ENCODE results near the gene PAEP. TPM values are rescaled to one million over a fixed set of nuclear protein-coding genes. Genes with fewer than 3 reads are reported as not detected.

Gene PAEP
- total RNA-seq, 1 donor: not detected

DNA sequence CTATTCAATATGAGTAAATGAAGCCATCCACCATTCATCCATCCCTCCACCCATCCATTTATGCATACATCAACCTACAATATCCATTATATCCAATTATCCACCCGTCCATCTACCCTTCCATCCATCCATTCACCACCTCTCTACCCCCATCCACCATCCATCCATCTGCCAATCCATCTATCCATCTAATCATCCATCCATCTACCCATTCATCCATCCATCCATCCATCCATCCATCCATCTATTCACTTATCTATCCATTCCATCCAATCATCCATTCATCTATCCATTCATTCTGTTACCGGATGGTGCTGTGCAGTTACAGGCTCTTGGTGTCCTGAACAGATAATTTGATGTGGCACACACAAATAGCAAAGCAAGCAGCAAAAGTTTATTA is 10.7 kb downstream of the PAEP start:
- no peaks in the 10 kb centered on the region for H4K20me1 ChIP-seq (ENCODE audit: insufficient read depth, low read length)
- no peaks in the 10 kb centered on the region for H3K36me3 ChIP-seq (ENCODE audit: insufficient read depth, low read length)
- no peak overlapping the region for H3K27ac ChIP-seq (ENCODE audit: low read depth, low read length)
- TF ChIP-seq, protein P1, sequence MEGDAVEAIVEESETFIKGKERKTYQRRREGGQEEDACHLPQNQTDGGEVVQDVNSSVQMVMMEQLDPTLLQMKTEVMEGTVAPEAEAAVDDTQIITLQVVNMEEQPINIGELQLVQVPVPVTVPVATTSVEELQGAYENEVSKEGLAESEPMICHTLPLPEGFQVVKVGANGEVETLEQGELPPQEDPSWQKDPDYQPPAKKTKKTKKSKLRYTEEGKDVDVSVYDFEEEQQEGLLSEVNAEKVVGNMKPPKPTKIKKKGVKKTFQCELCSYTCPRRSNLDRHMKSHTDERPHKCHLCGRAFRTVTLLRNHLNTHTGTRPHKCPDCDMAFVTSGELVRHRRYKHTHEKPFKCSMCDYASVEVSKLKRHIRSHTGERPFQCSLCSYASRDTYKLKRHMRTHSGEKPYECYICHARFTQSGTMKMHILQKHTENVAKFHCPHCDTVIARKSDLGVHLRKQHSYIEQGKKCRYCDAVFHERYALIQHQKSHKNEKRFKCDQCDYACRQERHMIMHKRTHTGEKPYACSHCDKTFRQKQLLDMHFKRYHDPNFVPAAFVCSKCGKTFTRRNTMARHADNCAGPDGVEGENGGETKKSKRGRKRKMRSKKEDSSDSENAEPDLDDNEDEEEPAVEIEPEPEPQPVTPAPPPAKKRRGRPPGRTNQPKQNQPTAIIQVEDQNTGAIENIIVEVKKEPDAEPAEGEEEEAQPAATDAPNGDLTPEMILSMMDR (IDR thresholded peaks at IDR 0.05; ENCODE audit: extremely low read depth, low read depth, low read length): no peak
- H3K4me1 ChIP-seq (ENCODE audit: insufficient read depth, low read length): no peaks in the 10 kb centered on the region
- no peaks in the 10 kb centered on the region for H3K9me3 ChIP-seq (ENCODE audit: low read depth, low read length)
- H2AFZ ChIP-seq (ENCODE audit: low read length): no peak overlapping the region
- H3K27me3 ChIP-seq (ENCODE audit: insufficient read depth, low read length): no peaks in the 10 kb centered on the region
- DNase-seq (ENCODE audit: insufficient read length, low spot score, missing footprints): no peak
- H3K4me2 ChIP-seq (ENCODE audit: insufficient read depth, low read length): no peak overlapping the region
- no peak overlapping the region for H3K4me3 ChIP-seq (ENCODE audit: insufficient read depth, low read length)
- H3K79me2 ChIP-seq (ENCODE audit: insufficient read depth, low read length): no peaks in the 10 kb centered on the region

DNA sequence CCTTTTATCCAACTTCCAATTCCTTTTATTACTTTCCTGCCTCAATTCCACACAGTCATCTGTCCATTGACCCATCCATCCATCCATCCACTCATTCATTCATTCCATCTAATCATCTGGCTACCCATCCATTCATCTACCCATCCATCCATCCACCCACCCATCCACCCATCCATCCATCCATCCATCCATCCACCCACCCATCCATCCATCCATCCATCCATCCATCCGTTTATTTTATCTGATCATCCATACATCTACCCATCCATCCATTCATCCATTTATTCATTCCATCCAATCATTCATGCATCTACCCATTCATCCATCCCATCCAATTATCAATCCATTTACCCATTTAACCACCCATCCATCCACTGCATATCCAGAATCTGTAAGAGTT is 11.6 kb downstream of the PAEP start:
- Histone ChIP-seq H3K9me3 (ENCODE audit: low read depth, low read length) (no peaks in the 10 kb centered on the region), H2AFZ (ENCODE audit: low read length) (no peak overlapping the region), H3K79me2 (ENCODE audit: insufficient read depth, low read length) (no peaks in the 10 kb centered on the region), H3K27me3 (ENCODE audit: insufficient read depth, low read length) (no peaks in the 10 kb centered on the region), H4K20me1 (ENCODE audit: insufficient read depth, low read length) (no peaks in the 10 kb centered on the region), H3K27ac (ENCODE audit: low read depth, low read length) (no peak overlapping the region), H3K4me3 (ENCODE audit: insufficient read depth, low read length) (no peak overlapping the region), H3K4me1 (ENCODE audit: insufficient read depth, low read length) (no peaks in the 10 kb centered on the region), H3K4me2 (ENCODE audit: insufficient read depth, low read length) (no peak overlapping the region), H3K36me3 (ENCODE audit: insufficient read depth, low read length) (no peaks in the 10 kb centered on the region)
- TF ChIP-seq, protein P1 (IDR thresholded peaks at IDR 0.05; ENCODE audit: extremely low read depth, low read depth, low read length): no peak
- no peak for DNase-seq (ENCODE audit: insufficient read length, low spot score, missing footprints)

DNA sequence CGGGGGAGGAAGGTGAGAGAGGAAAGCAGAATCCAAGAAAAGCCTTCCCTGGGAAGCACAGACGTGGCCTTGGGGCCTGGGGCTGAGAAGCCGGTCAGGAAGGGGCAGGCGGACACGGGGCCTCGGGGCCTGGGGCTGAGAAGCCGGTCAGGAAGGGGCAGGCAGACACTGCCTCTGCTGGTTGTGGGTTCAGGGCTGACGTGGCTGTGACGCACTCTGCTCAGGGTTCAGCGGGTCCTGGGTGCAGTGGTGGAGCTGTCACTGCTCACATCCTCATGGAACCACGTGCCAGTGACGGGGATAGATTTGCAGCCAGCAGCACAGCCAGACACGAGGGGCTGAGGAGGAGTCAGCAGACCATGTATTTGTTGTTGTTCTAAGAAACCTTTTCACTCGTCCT is 12.8 kb downstream of the PAEP start:
- Histone ChIP-seq H3K27ac (ENCODE audit: low read depth, low read length) (no peak overlapping the region), H3K27me3 (ENCODE audit: insufficient read depth, low read length) (no peaks in the 10 kb centered on the region), H3K4me2 (ENCODE audit: insufficient read depth, low read length) (no peak overlapping the region), H4K20me1 (ENCODE audit: insufficient read depth, low read length) (no peaks in the 10 kb centered on the region), H3K79me2 (ENCODE audit: insufficient read depth, low read length) (no peaks in the 10 kb centered on the region), H3K4me3 (ENCODE audit: insufficient read depth, low read length) (no peak overlapping the region), H3K9me3 (ENCODE audit: low read depth, low read length) (no peaks in the 10 kb centered on the region), H3K36me3 (ENCODE audit: insufficient read depth, low read length) (no peaks in the 10 kb centered on the region), H3K4me1 (ENCODE audit: insufficient read depth, low read length) (no peaks in the 10 kb centered on the region), H2AFZ (ENCODE audit: low read length) (no peak overlapping the region)
- DNase-seq (ENCODE audit: insufficient read length, low spot score, missing footprints): no peak
- TF ChIP-seq, protein P1 (IDR thresholded peaks at IDR 0.05; ENCODE audit: extremely low read depth, low read depth, low read length): no peak

DNA sequence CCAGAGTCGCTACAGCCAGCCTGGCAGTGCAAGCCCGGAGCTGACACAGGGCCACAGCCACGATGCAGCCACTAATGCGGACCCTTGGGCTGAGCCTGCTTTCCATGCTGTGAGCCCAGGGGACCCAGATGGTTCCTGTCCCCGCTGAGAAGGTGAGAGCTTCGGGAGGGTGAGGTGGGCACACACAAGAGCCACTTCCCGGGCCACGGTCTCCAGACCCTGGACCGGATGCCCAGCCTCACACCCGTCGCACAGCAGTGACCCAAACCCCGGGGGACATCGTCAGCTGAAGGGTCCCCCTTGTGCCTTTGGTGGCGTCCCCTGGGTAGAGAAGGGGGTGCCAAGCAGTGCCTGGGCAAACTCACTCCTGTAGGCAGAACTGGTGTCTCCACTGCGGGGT is 13.4 kb downstream of the PAEP start:
- DNase-seq (ENCODE audit: insufficient read length, low spot score, missing footprints): peak; percentile 36
- H3K79me2 ChIP-seq (ENCODE audit: insufficient read depth, low read length): no peaks in the 10 kb centered on the region
- no peaks in the 10 kb centered on the region for H3K4me1 ChIP-seq (ENCODE audit: insufficient read depth, low read length)
- H2AFZ ChIP-seq (ENCODE audit: low read length): no peak overlapping the region
- no peaks in the 10 kb centered on the region for H4K20me1 ChIP-seq (ENCODE audit: insufficient read depth, low read length)
- H3K27ac ChIP-seq (ENCODE audit: low read depth, low read length): no peak overlapping the region
- no peaks in the 10 kb centered on the region for H3K36me3 ChIP-seq (ENCODE audit: insufficient read depth, low read length)
- no peak overlapping the region for H3K4me3 ChIP-seq (ENCODE audit: insufficient read depth, low read length)
- no peaks in the 10 kb centered on the region for H3K27me3 ChIP-seq (ENCODE audit: insufficient read depth, low read length)
- H3K9me3 ChIP-seq (ENCODE audit: low read depth, low read length): no peaks in the 10 kb centered on the region
- no peak overlapping the region for H3K4me2 ChIP-seq (ENCODE audit: insufficient read depth, low read length)
- TF ChIP-seq, protein P1 (IDR thresholded peaks at IDR 0.05; ENCODE audit: extremely low read depth, low read depth, low read length): no peak

Data from osteoblast (primary cell).